Muscle layer of duodenum (tissue), 2 donors: ENCODE results near the gene CACTIN.

Experiments
- H3K27ac ChIP-seq: one replicate; pipeline ENCODE4 v1.7.0; 2013; ENCODE audit warnings: mild to moderate bottlenecking, low read length
- H3K27me3 ChIP-seq: one replicate; pipeline ENCODE4 v1.7.0; 2013; ENCODE audit warnings: low read depth, mild to moderate bottlenecking, control low read depth, low read length
- H3K36me3 ChIP-seq, 2 donors: one replicate each; pipeline ENCODE4 v1.7.0; 2013; ENCODE audit warnings: low read length in 2 of 2, control low read depth in 1 of 2, mild to moderate bottlenecking in 1 of 2; ENCODE audit not compliant: insufficient read depth in 2 of 2, control insufficient read depth in 1 of 2
- H3K4me1 ChIP-seq, 2 donors: one replicate each; pipeline ENCODE4 v1.7.0; 2013; ENCODE audit warnings: low read length in 2 of 2, mild to moderate bottlenecking in 2 of 2, control low read depth in 1 of 2, moderate library complexity in 1 of 2; ENCODE audit not compliant: insufficient read depth in 2 of 2, control insufficient read depth in 1 of 2
- H3K4me3 ChIP-seq, 2 donors: one replicate each; pipeline ENCODE4 v1.7.0; 2013; ENCODE audit warnings: low read length in 2 of 2, low read depth in 1 of 2, mild to moderate bottlenecking in 1 of 2
- H3K9me3 ChIP-seq, 2 donors: one replicate each; pipeline ENCODE4 v1.7.0; 2013; ENCODE audit warnings: low read length in 2 of 2, control low read depth in 1 of 2, mild to moderate bottlenecking in 1 of 2; ENCODE audit not compliant: control insufficient read depth in 1 of 2
- donor health status: healthy.

The CACTIN gene

GRCh38 chr19:3612330-3612729 is 14.3 kb downstream of the CACTIN start:
- H3K27ac ChIP-seq = no peak overlapping the region
- H3K36me3 ChIP-seq = peaks cover 6 to 28% of the 10 kb centered on the region in 2 donors
- no peaks in the 10 kb centered on the region for H3K27me3 ChIP-seq
- H3K4me1 ChIP-seq = peaks cover 0 to 30% of the 10 kb centered on the region in 2 donors
- no peak overlapping the region for H3K4me3 ChIP-seq
- no peaks in the 10 kb centered on the region for H3K9me3 ChIP-seq

- Histone ChIP-seq H3K4me3 (no peak overlapping the region), H3K9me3 (no peaks in the 10 kb centered on the region), H3K36me3 (peaks cover 6 to 23% of the 10 kb centered on the region in 2 donors), H3K27ac (no peak overlapping the region), H3K4me1 (peaks cover 0 to 34% of the 10 kb centered on the region in 2 donors), H3K27me3 (no peaks in the 10 kb centered on the region)
Measured at GRCh38 chr19:3611841-3612240, 14.7 kb downstream of the CACTIN start.

DNA sequence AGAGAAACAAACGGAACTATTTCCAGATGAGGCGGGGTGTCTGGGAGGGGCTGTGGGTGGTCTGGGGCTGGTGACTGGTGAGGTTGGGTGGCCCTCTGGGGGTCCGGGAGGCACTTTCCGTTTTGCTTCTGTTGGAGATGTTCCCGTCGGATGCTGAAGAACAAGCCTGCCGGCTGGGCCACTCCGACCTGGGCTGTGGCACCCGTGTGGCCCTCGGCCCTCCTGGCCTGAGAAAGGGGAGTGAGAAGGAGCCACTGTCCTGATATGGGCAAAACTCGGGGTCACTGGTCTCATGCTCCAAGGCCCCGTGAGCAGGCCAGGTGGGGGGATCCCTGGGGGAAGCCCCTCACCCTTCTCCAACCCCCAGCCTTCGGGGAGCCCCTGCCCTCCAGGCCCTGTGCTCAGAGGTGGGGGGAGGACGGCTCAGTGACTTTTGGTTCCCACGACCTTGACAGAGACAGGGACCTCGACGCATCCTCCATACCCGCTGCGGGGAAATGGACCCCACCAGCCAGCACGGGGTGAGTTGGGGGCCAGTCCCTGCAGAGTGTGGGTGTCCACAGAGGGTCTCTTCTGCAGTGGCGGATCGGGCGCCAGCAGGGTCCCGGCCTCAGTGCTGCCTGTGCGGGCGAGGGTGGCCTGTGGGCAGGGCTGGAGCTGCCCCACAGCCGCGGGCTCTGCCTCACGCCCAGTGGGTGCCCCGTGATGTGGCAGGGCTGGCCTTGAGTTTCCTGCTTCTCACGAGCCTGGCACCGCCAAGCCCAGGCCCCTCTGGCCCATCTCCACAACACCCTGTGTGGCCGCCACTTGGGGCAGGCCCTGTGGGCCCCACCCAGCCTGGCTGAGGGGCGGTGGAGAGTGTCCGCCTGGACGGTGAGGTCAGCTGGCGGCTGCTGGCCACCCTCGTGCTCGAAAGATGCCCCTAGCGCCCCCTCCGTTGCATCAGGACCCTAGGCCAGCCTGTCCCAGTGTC is 15.6 kb downstream of the CACTIN start:
- H3K4me3 ChIP-seq = no peak overlapping the region
- H3K27ac ChIP-seq = no peak overlapping the region
- H3K36me3 ChIP-seq = peaks cover 6 to 23% of the 10 kb centered on the region in 2 donors
- H3K4me1 ChIP-seq = peaks cover 0 to 39% of the 10 kb centered on the region in 2 donors
- H3K9me3 ChIP-seq = no peaks in the 10 kb centered on the region
- H3K27me3 ChIP-seq = no peaks in the 10 kb centered on the region

DNA sequence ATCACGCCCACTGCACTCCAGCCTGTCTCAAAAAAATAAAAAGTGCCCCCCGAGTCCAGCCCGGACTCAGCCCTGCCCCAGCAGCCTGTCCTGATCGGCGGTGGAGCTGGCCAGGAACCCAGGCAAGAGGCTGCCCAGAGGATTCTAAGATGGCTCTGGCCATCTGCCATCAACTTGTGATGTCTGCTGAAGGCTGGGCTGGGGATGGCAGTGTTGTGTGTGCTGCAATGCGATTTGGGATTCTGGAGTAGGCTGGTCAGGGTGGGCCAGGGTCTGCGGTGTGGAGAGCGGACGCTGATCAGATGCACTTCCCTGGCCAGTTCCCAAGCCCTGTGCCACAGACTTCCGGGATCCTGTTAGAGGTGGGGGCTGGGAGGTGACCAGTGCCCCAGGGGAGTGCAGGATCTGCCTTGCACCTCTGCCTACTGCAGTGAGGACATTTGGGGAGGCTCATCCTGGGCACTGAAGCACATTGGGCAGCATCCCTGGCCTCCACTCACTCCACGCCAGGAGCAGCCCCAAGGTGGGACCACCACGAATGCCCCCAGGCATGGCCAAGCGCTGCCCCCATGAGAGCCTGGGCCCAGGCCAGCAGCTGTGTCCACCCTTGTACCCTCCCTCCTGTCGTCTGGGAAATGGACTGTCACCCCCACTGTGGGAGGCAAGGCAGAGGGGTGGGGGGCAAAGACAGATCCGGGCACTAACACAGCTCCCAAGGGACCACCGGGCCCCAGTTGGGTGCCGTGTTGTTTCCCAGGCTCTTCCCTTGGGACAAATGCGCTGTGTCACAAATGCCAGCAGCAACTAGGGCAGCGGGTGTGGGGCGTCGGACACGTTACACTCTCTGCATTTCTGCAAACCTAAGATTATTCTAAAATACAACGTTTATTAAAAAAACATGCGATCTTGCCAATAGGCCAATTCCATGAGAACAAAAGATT is 16.5 kb downstream of the CACTIN start:
- H3K4me1 ChIP-seq = peaks cover 0 to 41% of the 10 kb centered on the region in 2 donors

GRCh38 chr19:3608750-3609322 is 17.8 kb downstream of the CACTIN start:
- no peak overlapping the region for H3K27ac ChIP-seq
- H3K9me3 ChIP-seq = no peaks in the 10 kb centered on the region
- H3K36me3 ChIP-seq = peaks cover 6 to 23% of the 10 kb centered on the region in 2 donors
- H3K27me3 ChIP-seq = no peaks in the 10 kb centered on the region
- peaks cover 0 to 35% of the 10 kb centered on the region in 2 donors for H3K4me1 ChIP-seq
- no peak overlapping the region for H3K4me3 ChIP-seq

More for the DNA sequence above, 16.5 kb downstream of the CACTIN start:
- Histone ChIP-seq H3K36me3 (peaks cover 6 to 23% of the 10 kb centered on the region in 2 donors), H3K9me3 (no peaks in the 10 kb centered on the region), H3K27ac (no peak overlapping the region), H3K4me3 (no peak overlapping the region), H3K27me3 (no peaks in the 10 kb centered on the region)

GRCh38 chr19:3608079-3608641 is 18.4 kb downstream of the CACTIN start:
- Histone ChIP-seq H3K27ac (no peak overlapping the region), H3K9me3 (no peaks in the 10 kb centered on the region), H3K36me3 (peaks cover 6 to 23% of the 10 kb centered on the region in 2 donors), H3K4me1 (peaks cover 0 to 28% of the 10 kb centered on the region in 2 donors), H3K4me3 (peak overlapping the region in 1 of 2 donors; percentile 65), H3K27me3 (no peaks in the 10 kb centered on the region)

DNA sequence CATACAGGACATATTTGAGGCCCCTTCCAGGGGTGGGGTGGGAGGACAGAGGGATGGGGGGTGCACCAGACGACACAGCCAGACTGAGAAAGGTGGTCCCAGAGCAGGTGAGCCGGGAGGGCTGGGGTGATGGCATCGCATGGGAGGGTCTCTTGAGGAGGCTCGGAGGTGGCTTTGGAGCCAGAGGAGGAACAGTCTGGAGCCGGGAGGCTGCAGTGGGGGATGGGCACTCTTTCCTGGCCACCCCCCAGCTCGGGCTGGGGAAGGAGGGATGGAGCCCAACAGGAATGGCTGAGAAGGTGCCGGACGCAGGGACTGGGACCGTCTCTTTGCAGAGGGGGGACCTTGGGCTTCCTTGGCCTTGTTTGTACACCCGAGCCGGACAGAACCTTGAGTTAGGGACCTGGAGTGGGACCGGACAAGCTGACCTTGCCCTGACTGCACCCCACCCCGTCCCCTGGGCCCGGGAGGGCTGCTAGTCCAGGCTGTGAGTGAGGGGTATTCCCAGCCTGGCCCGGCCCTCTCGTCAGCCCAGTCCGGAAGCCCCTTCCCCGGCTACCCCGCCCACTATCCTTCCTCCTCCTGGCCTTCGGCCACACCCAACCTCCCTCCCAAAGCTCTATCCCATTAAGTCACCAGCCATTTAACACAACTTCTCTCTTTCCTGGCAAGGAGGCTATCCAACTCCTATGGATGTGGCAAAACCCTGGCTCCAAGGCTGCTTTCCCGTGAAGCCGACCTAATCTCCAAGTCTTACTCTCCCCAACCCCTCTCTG is 19.1 kb downstream of the CACTIN start:
- Histone ChIP-seq H3K36me3 (peaks cover 6 to 20% of the 10 kb centered on the region in 2 donors), H3K4me3 (peak overlapping the region; percentile 42 to 65), H3K27me3 (no peaks in the 10 kb centered on the region), H3K27ac (no peak overlapping the region), H3K4me1 (peaks cover 0 to 25% of the 10 kb centered on the region in 2 donors), H3K9me3 (no peaks in the 10 kb centered on the region)

DNA sequence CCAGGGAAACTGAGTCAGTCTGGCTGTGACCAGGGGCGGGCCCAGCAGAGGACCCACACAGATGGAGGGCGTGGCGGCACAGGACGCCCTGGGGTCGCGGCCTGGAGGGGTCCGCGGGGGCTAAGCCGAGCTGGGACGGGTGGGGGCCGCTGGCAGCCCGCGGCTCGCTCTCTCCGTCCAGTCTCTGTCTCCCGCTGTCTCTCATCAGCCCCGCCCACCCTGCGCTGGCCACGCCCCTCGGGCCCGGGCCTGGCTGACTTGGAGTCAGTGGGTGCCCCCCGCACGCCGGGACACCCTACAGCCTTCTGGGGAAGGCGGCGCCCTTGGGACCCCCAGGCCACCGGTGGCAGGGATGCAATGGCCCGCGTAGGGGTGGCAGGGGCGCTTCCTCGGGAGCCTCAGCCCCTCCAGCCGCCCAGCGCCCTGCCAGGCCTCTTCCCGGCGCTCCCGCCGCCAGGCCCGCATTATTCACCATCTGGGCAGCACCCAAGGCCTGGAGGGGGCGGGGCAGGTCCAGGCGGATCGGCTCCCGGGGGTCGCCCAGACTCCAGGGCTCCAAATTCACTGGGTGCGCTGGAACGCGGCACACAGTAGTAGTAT is 19.8 kb downstream of the CACTIN start, which contains the start of gene TBXA2R:
Gene TBXA2R, minus strand, starts transcription at position 186 of the 600 bp plus-strand sequence. CDS start 6,241 bp downstream, outside the sequence.
- peaks cover 0 to 25% of the 10 kb centered on the region in 2 donors for H3K4me1 ChIP-seq
- no peaks in the 10 kb centered on the region for H3K27me3 ChIP-seq
- H3K4me3 ChIP-seq = peak within 1 kb of the TSS; percentile 42 to 65
- H3K36me3 ChIP-seq = peaks cover 2 to 13% of the 10 kb centered on the region in 2 donors
- no peaks in the 10 kb centered on the region for H3K9me3 ChIP-seq
- H3K27ac ChIP-seq = no peak within 1 kb of the TSS

- Histone ChIP-seq H3K4me3 (peak overlapping the region; percentile 11 to 65), H3K27ac (no peak overlapping the region), H3K36me3 (peaks cover 0 to 7% of the 10 kb centered on the region in 2 donors), H3K9me3 (no peaks in the 10 kb centered on the region), H3K4me1 (peaks cover 0 to 25% of the 10 kb centered on the region in 2 donors), H3K27me3 (no peaks in the 10 kb centered on the region)
Measured at GRCh38 chr19:3606174-3606689, 20.4 kb downstream of the CACTIN start.
